Activated T-cell treated with anti-CD3 and anti-CD28 coated beads, Interleukin-2, amount 50 U/mL, for 72 hours (primary cell): Measurements from ENCODE around the gene CTXN1. TPM values are rescaled to one million over a fixed set of nuclear protein-coding genes. Genes with fewer than 3 reads are reported as not detected.

ENCODE experiments used
- total RNA-seq, 2 donors: library from RNA; stranded (reverse); gene quantifications; one replicate each; pipeline ENCODE4 v1.2.3, GENCODE V29; 2022

The CTXN1 gene
- total RNA-seq, 2 donors from 2014 or later, result 0.50 to 0.63 TPM

Other genes starting within 250 kb of the CTXN1 start
- gene MCEMP1, start 249.0 kb downstream of the CTXN1 start, total RNA-seq, result not detected
- gene TRAPPC5, start 245.3 kb downstream of the CTXN1 start, total RNA-seq, result 10 to 100 TPM; 73.0 to 78.2 TPM
- gene FCER2, start 224.0 kb downstream of the CTXN1 start, total RNA-seq, result 1 to 10 TPM; 2.3 to 7.7 TPM
- not detected for gene CLEC4G, start 194.0 kb downstream of the CTXN1 start, total RNA-seq
- not detected for gene CD209, start 178.6 kb downstream of the CTXN1 start, total RNA-seq
- gene CLEC4M, start 162.9 kb downstream of the CTXN1 start, total RNA-seq, result not detected
- gene EVI5L, start 95.9 kb downstream of the CTXN1 start, total RNA-seq, result 10 to 100 TPM in 1 of 2 donors, 1 to 10 TPM in 1; 7.8 to 10.4 TPM
- gene PRR36, start 51.7 kb downstream of the CTXN1 start, total RNA-seq, result under 1 TPM; 0.63 to 0.96 TPM
- not detected for gene LRRC8E, start 37.6 kb downstream of the CTXN1 start, total RNA-seq
- gene MAP2K7, start 22.3 kb downstream of the CTXN1 start, total RNA-seq, result 10 to 100 TPM; 40.2 to 40.3 TPM
- 1 to 10 TPM; 7.4 to 9.7 TPM for gene TGFBR3L, start 11.3 kb downstream of the CTXN1 start, total RNA-seq
- 10 to 100 TPM; 23.7 to 25.5 TPM for gene SNAPC2, start 5.8 kb downstream of the CTXN1 start, total RNA-seq
- 100 to 1,000 TPM in 1 of 2 donors, 10 to 100 TPM in 1; 91.2 to 112 TPM for gene TIMM44, start 17.5 kb upstream of the CTXN1 start, total RNA-seq
- gene ELAVL1, start 79.5 kb upstream of the CTXN1 start, total RNA-seq, result 100 to 1,000 TPM in 1 of 2 donors, 10 to 100 TPM in 1; 90.5 to 115 TPM
- under 1 TPM in 1 of 2 donors, not detected in 1; 0.60 TPM for gene CCL25, start 126.6 kb upstream of the CTXN1 start, total RNA-seq
- not detected for gene FBN3, start 223.5 kb upstream of the CTXN1 start, total RNA-seq